Aorta (tissue), 5 donors: ENCODE measurements around the gene ZSWIM7. TPM values are rescaled to one million over a fixed set of nuclear protein-coding genes. Genes with fewer than 3 reads are reported as not detected.

Source experiments
- ATAC-seq: fragments of 200-7000 bp; cut with Tn5 transposase; one replicate; pipeline ENCODE4 v1.9.1; 2022; ENCODE audit warnings: moderate library complexity; ENCODE audit not compliant: low FRiP score
- DNase-seq, 2 donors: peaks; one replicate each; pipeline ENCODE4 v3.0.0-alpha.2; 2020
- H3K27ac ChIP-seq, 2 donors: one replicate each; pipeline ENCODE4 v1.5.1; 2013; ENCODE audit warnings: low read length in 2 of 2, mild to moderate bottlenecking in 2 of 2, moderate library complexity in 2 of 2, control low read depth in 1 of 2, inconsistent platforms in 1 of 2, low read depth in 1 of 2
- H3K27me3 ChIP-seq, 2 donors: one replicate each; pipeline ENCODE4 v1.6.1; 2013; ENCODE audit warnings: control low read depth in 1 of 2, low read length in 1 of 2, mild to moderate bottlenecking in 1 of 2, moderate library complexity in 1 of 2; ENCODE audit not compliant: insufficient read depth in 2 of 2, control insufficient read depth in 1 of 2
- H3K36me3 ChIP-seq, 2 donors: one replicate each; pipeline ENCODE4 v1.6.1; 2013; ENCODE audit warnings: control low read depth in 1 of 2, low read length in 1 of 2, mild to moderate bottlenecking in 1 of 2; ENCODE audit not compliant: insufficient read depth in 2 of 2, control insufficient read depth in 1 of 2
- H3K4me1 ChIP-seq, 2 donors: one replicate each; pipeline ENCODE4 v1.6.1; 2013; ENCODE audit warnings: low read length in 2 of 2, control low read depth in 1 of 2, mild to moderate bottlenecking in 1 of 2, moderate library complexity in 1 of 2; ENCODE audit not compliant: insufficient read depth in 2 of 2, control insufficient read depth in 1 of 2
- H3K4me3 ChIP-seq, 2 donors: one replicate each; pipeline ENCODE4 v1.5.1; 2013; ENCODE audit warnings: low read length in 2 of 2, control low read depth in 1 of 2, mild to moderate bottlenecking in 1 of 2
- H3K9me3 ChIP-seq: one replicate; pipeline ENCODE4 v1.6.1; 2013; ENCODE audit warnings: mild to moderate bottlenecking, low read length; ENCODE audit not compliant: control insufficient read depth
- WGBS, 2 donors: extraction: QIAGEN DNeasy Blood & Tissue Kit; methylation state at CpG; one replicate each; pipeline ENCODE4 v1.1.7; 2013; 5-methylcytosine and 5-hydroxymethylcytosine counted together
- intact Hi-C, 2 donors: fragments of 100-400 bp; cut with DNase I; formaldehyde crosslinking; loops; one replicate each; pipeline versions ENCODE4 v1.14.2 to v1.15.0; 2022
- polyA plus RNA-seq, 2 donors: library from polyadenylated mRNA; stranded (reverse); fragments of 200-250 nt; gene quantifications; one replicate each; pipeline ENCODE4 v1.2.3, GENCODE V29; 2013
- total RNA-seq, 2 donors: library from RNA; stranded (reverse); fragmentation: NEBNext Ultra II Directional; extraction: Animal tissue kit (Norgen Biotek cat#: 25700); gene quantifications; one replicate each; pipeline ENCODE4 v1.2.1, GENCODE V29; 2021
- donor health status: healthy with polysubstance abuse.
- donor health status: Bipolar disorder and iron deficiency.
- donor health status: DM: no; HTN: no; CAD: no.
- donor health status: DM: no; HTN: no; CAD: no.
- donor health status: DM: yes; HTN: yes; CAD: no.

The ZSWIM7 gene
- total and polyA plus RNA-seq, 4 donors = 14.6 to 38.1 (median 22.4) TPM

DNA sequence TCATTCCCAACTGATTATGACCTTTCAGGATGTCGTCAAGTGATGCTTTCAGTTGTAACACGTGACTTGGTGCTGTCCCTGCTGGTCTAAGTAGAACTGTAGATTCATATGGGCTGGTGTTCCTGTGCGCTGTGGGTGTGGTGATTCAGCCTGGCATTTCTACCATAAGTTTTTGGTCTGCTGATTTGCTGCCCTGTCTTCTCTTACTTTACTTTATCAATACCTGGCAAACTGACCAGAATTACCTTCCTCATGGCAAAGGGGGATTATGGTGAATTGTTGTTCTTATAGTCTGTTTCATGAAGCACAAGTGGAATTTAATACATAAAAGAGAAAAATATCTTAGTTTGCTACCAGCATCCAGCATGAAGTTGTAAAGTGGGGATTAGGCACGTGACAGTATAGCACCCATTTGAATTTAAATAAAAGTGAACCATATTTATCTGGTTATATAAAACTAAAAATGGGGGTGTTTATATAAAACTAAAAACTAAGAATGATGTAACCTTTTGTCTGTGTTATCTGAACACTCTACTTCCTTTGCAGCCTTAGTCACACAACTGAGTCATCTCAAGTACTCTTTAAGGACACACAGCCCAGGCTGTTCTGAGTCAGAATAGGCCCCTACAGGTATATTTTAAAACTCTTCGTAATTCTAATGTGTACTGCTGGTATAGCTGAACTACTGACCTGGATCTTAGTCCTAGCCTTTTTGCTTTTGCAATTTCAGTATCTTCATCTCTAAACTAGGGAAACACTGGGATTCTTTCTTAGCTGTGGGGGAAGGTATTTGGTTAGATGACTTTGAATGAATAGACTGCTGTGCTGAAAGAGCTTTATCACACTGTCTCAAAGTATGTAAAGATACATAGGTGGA is 28.4 kb upstream of the ZSWIM7 start:
- intact Hi-C loops = no loop called here
- Histone ChIP-seq H3K36me3 (peaks cover 7 to 8% of the 10 kb centered on the region in 2 donors), H3K27me3 (no peaks in the 10 kb centered on the region), H3K4me1 (peaks cover 0 to 4% of the 10 kb centered on the region in 2 donors), H3K27ac (peak overlapping the region; percentile 21 to 60), H3K9me3 (no peaks in the 10 kb centered on the region), H3K4me3 (no peak overlapping the region)
- no peak for DNase-seq
- peak; percentile 83 for ATAC-seq
- 60 to 67% methylated on average over 5 of the region's 5 CpGs for WGBS, 2 donors

DNA sequence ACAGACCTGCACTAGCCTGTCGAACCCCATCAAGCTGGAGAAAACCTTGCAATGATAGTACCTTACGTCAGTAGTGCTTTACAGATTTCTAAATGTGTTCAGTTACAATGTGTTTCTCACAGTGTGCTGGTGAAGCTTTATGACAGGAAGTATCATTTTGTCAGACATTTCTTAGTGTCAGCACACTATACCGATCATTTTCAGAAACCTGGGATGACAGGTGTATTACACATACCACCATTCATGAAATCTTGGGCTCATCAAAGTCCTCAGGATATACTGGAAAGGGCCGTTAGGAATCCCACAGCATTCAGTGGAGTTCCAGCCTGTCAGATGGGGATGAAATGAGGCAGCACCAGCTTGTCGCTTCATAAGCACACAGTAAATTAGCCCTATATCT is 27.4 kb upstream of the ZSWIM7 start:
- Histone ChIP-seq H3K9me3 (no peaks in the 10 kb centered on the region), H3K36me3 (peaks cover 6 to 7% of the 10 kb centered on the region in 2 donors), H3K4me3 (no peak overlapping the region), H3K27ac (no peak overlapping the region), H3K4me1 (peaks cover 0 to 4% of the 10 kb centered on the region in 2 donors), H3K27me3 (no peaks in the 10 kb centered on the region)
- WGBS, 2 donors = 89 to 91% methylated on average over 5 of the region's 5 CpGs
- DNase-seq (no peak), ATAC-seq (no peak)
- intact Hi-C loops = no loop called here

DNA sequence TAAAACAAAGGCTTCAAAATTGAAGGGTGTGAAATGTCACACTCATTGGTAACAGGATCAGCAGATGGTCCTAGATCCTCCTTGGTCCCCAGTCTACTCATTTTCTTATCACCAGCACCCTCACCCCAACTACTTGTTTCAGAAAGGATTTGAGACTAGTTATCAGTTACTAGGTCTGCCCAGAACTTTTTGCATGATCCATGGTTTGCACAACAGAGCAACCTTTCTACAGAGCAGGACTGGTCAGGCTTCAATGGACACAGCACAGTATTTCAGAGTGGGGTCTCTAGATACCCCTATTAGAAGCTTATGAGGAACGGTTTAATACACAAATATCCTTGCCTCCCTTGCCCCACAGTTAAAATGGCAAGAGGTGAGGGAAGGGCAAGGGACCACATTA is 25.7 kb upstream of the ZSWIM7 start:
- H3K36me3 ChIP-seq = peaks cover 5 to 9% of the 10 kb centered on the region in 2 donors
- ATAC-seq = no peak

GRCh38 chr17:16023881-16024280 is 24.4 kb upstream of the ZSWIM7 start:
- peaks cover 5 to 9% of the 10 kb centered on the region in 2 donors for H3K36me3 ChIP-seq
- DNase-seq (no peak), ATAC-seq (no peak)
- H3K4me3 ChIP-seq = no peak overlapping the region
- H3K4me1 ChIP-seq = peaks cover 0 to 4% of the 10 kb centered on the region in 2 donors
- intact Hi-C loops = no loop called here
- H3K27ac ChIP-seq = no peak overlapping the region
- 69 to 85% methylated on average over 4 of the region's 4 CpGs for WGBS, 2 donors
- no peaks in the 10 kb centered on the region for H3K27me3 ChIP-seq
- H3K9me3 ChIP-seq = no peaks in the 10 kb centered on the region

More for the DNA sequence above, 25.7 kb upstream of the ZSWIM7 start:
- Histone ChIP-seq H3K9me3 (no peaks in the 10 kb centered on the region), H3K27me3 (no peaks in the 10 kb centered on the region), H3K27ac (no peak overlapping the region), H3K4me1 (peaks cover 0 to 4% of the 10 kb centered on the region in 2 donors), H3K4me3 (no peak overlapping the region)
- DNase-seq = no peak
- intact Hi-C loops = no loop called here
- WGBS, 2 donors = 92 to 97% methylated on average over 1 of the region's 1 CpG

DNA sequence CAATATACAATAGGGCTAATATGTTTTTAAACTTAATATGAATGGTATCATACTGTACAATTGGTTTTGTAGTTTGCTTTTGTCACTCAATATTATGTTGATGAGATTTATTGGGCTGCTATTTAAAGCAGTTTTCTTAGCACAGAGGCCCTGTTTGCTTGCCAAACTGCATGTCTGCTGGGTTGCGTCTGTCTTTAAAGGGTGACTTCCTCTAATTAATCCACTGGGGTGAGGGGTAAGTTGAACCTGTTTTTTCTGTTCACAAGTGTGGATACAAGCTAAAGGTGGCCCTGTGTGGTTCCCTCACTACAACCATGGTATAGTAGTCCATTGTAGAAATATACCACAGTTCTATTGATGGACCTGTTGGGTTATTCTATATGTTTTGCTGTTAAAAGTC is 19.8 kb upstream of the ZSWIM7 start:
- Histone ChIP-seq H3K27ac (no peak overlapping the region), H3K9me3 (no peaks in the 10 kb centered on the region), H3K4me3 (no peak overlapping the region), H3K4me1 (no peaks in the 10 kb centered on the region), H3K27me3 (no peaks in the 10 kb centered on the region), H3K36me3 (peaks cover 0 to 3% of the 10 kb centered on the region in 2 donors)
- no peak for DNase-seq
- intact Hi-C loops = no loop called here
- ATAC-seq = no peak
- 30 to 45% methylated on average over 1 of the region's 1 CpG for WGBS, 2 donors

- intact Hi-C loops = no loop called here
- DNase-seq = no peak
- H3K36me3 ChIP-seq = no peaks in the 10 kb centered on the region
- H3K4me3 ChIP-seq = no peak overlapping the region
- no peak for ATAC-seq
- WGBS, 2 donors = 19 to 23% methylated on average over 3 of the region's 3 CpGs
- H3K4me1 ChIP-seq = no peaks in the 10 kb centered on the region
- no peaks in the 10 kb centered on the region for H3K9me3 ChIP-seq
- no peaks in the 10 kb centered on the region for H3K27me3 ChIP-seq
- no peak overlapping the region for H3K27ac ChIP-seq
These were observed 14.5 kb upstream of the ZSWIM7 start for GRCh38 chr17:16013943-16014407.

DNA sequence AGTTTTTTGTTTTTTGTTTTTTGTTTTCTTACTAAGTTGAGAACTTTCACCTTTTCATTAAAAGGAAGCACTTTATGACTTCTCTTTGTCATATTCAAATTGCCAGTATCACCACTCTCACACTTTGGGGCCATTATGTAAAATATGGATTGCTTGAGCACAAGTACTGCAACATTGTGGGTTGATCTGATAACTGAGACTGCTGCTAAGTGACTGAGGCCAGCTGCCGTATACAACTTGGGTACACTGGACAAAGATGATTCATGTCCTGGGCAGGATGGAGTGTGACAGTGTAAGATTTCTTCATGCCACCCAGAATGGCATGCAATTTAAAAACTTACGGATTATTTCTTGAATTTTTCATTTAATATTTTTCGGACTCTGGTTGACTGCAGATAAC is 7.9 kb upstream of the ZSWIM7 start:
- ATAC-seq (no peak), DNase-seq (no peak)
- H3K27ac ChIP-seq = no peak overlapping the region
- 79 to 81% methylated on average over 3 of the region's 3 CpGs for WGBS, 2 donors
- H3K36me3 ChIP-seq = peaks cover 6 to 21% of the 10 kb centered on the region in 2 donors
- no peak overlapping the region for H3K4me3 ChIP-seq
- intact Hi-C loops = no loop called here
- H3K27me3 ChIP-seq = peaks cover 0 to 1% of the 10 kb centered on the region in 2 donors
- peaks cover 0 to 2% of the 10 kb centered on the region in 2 donors for H3K4me1 ChIP-seq
- no peaks in the 10 kb centered on the region for H3K9me3 ChIP-seq

GRCh38 chr17:16005636-16006035 is 6.1 kb upstream of the ZSWIM7 start:
- peaks cover 0 to 2% of the 10 kb centered on the region in 2 donors for H3K4me1 ChIP-seq
- no peak overlapping the region for H3K4me3 ChIP-seq
- WGBS, 2 donors = 96 to 98% methylated on average over 1 of the region's 1 CpG
- H3K36me3 ChIP-seq = peaks cover 6 to 21% of the 10 kb centered on the region in 2 donors
- no peak overlapping the region for H3K27ac ChIP-seq
- intact Hi-C loops = no loop called here
- DNase-seq = no peak
- ATAC-seq = no peak
- H3K27me3 ChIP-seq = peaks cover 0 to 1% of the 10 kb centered on the region in 2 donors
- H3K9me3 ChIP-seq = no peaks in the 10 kb centered on the region

- Histone ChIP-seq H3K36me3 (peaks cover 6 to 21% of the 10 kb centered on the region in 2 donors), H3K27me3 (peaks cover 0 to 1% of the 10 kb centered on the region in 2 donors), H3K27ac (no peak overlapping the region), H3K9me3 (no peaks in the 10 kb centered on the region), H3K4me3 (no peak overlapping the region), H3K4me1 (peaks cover 0 to 2% of the 10 kb centered on the region in 2 donors)
- DNase-seq (no peak), ATAC-seq (no peak)
- WGBS, 2 donors = 85 to 89% methylated on average over 1 of the region's 1 CpG
- intact Hi-C loops = no loop called here
These were observed 4.3 kb upstream of the ZSWIM7 start for GRCh38 chr17:16003841-16004240.
